GM23248 (cell line): ENCODE results near the gene BASP1. TPM values are rescaled to one million over a fixed set of nuclear protein-coding genes. Genes with fewer than 3 reads are reported as not detected.
"Not testable (repeated sequence)": the region's sequence is repeated elsewhere in the genome, so short reads cannot be mapped to it uniquely, and the experiment has no call there.

ENCODE experiments used
- DNase-seq: peaks from one replicate; pipeline ENCODE4 v3.0.0-alpha.2; 2015
- H2AFZ ChIP-seq: fragments of 200-600 bp; sonication (generic); 2 replicates; pipeline ENCODE4 v1.6.1; 2016; ENCODE audit warnings: antibody characterized with exemption
- H3F3A ChIP-seq: fragments of 200-600 bp; sonication (generic); 2 replicates; pipeline ENCODE4 v1.6.1; 2016; ENCODE audit warnings: mild to moderate bottlenecking, antibody characterized with exemption, mixed run types; ENCODE audit not compliant: insufficient read depth
- H3K27ac ChIP-seq: fragments of 200-600 bp; sonication (generic); 2 replicates; pipeline ENCODE4 v1.5.1; 2016; ENCODE audit warnings: mild to moderate bottlenecking
- H3K27me3 ChIP-seq: fragments of 200-600 bp; sonication (generic); replicated peaks from 2 replicates; pipeline ENCODE4 v1.6.1; 2016; ENCODE audit warnings: mild to moderate bottlenecking; ENCODE audit not compliant: insufficient read depth
- H3K36me3 ChIP-seq: fragments of 200-600 bp; sonication (generic); 2 replicates; pipeline ENCODE4 v1.6.1; 2016; ENCODE audit warnings: low read depth, mild to moderate bottlenecking
- H3K4me1 ChIP-seq: fragments of 200-600 bp; sonication (generic); 2 replicates; pipeline ENCODE4 v1.6.1; 2016; ENCODE audit warnings: mild to moderate bottlenecking; ENCODE audit not compliant: insufficient read depth
- H3K4me2 ChIP-seq: fragments of 200-600 bp; sonication (generic); one replicate; pipeline ENCODE4 v1.6.1; 2016; ENCODE audit warnings: mild to moderate bottlenecking; ENCODE audit not compliant: unreplicated experiment
- H3K4me3 ChIP-seq: fragments of 200-600 bp; sonication (generic); 2 replicates; pipeline ENCODE4 v1.5.1; 2016; ENCODE audit warnings: mild to moderate bottlenecking
- H3K79me2 ChIP-seq: fragments of 200-600 bp; sonication (generic); 2 replicates; pipeline ENCODE4 v1.6.1; 2016; ENCODE audit warnings: mild to moderate bottlenecking; ENCODE audit not compliant: insufficient read depth
- H3K9ac ChIP-seq: fragments of 200-600 bp; sonication (generic); 2 replicates; pipeline ENCODE4 v1.6.1; 2016; ENCODE audit warnings: mild to moderate bottlenecking
- H3K9me2 ChIP-seq: fragments of 200-600 bp; sonication (generic); 2 replicates; pipeline ENCODE4 v1.6.1; 2016; ENCODE audit warnings: mixed run types, mild to moderate bottlenecking, moderate library complexity; ENCODE audit not compliant: insufficient read depth
- H3K9me3 ChIP-seq: fragments of 200-600 bp; sonication (generic); one replicate; pipeline ENCODE4 v1.6.1; 2017; ENCODE audit warnings: low read depth
- H4K20me1 ChIP-seq: fragments of 200-600 bp; sonication (generic); 2 replicates; pipeline ENCODE4 v1.6.0; 2016; ENCODE audit not compliant: insufficient read depth
- EZH2 ChIP-seq: fragments of 200-600 bp; sonication (generic); IDR thresholded peaks from 2 replicates; pipeline ENCODE4 v1.6.1; 2018; ENCODE audit warnings: antibody characterized with exemption, mild to moderate bottlenecking; ENCODE audit not compliant: insufficient read depth, poor library complexity, severe bottlenecking
- EZH2phosphoT487 ChIP-seq: fragments of 200-600 bp; sonication (generic); IDR thresholded peaks from 2 replicates; pipeline ENCODE4 v1.6.1; 2018; ENCODE audit warnings: antibody characterized with exemption, moderate library complexity, mild to moderate bottlenecking, low read depth; ENCODE audit not compliant: insufficient read depth
- WGBS, 2 experiments: methylation state at CpG; one replicate each; pipeline ENCODE4 v1.1.6; 2015 to 2017; ENCODE audit warnings: low lambda C conversion rate in 2 of 2, low coverage in 1 of 2; ENCODE audit errors: missing lambda C conversion rate in 2 of 2; 5-methylcytosine and 5-hydroxymethylcytosine counted together
- in situ Hi-C: fragments of 300-500 bp; cut with MboI; formaldehyde crosslinking; loops from 2 replicates; pipeline ENCODE4 v1.15.0; 2020
- polyA plus RNA-seq: library from polyadenylated mRNA; unstranded; fragments of >200 nt; fragmentation: Nextera tagmentation; extraction: Ambion mirVana; gene quantifications from 2 replicates; pipeline ENCODE4 v1.2.1, GENCODE V29; 2016
- total RNA-seq: library from RNA; depleted of rRNA; stranded (reverse); fragments of >200 nt; shearing (Covaris generic); gene quantifications from 2 replicates; pipeline ENCODE4 v1.2.3, GENCODE V29; 2014

Gene BASP1
- total and polyA plus RNA-seq, 2 experiments from 2014 or later: 58.4 to 121 TPM

DNA sequence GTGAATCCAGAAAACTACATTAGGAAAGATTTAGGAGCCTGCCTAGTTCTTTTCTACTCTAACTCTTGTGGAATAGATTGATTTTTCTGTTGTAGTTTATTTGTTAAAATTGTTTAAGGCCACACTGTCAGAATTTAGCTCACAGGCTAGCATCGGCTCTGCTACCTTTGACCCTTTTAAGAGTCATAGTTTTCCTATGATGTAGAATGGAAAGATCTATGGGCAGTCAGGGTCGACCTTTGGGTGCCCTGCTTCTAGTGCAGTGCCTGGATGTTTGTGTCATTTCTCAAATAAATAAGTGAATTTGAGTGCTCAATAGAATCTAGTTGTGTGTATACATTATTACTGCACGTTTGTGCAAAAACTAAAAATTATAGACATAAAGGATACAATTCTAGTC is 38.7 kb downstream of the BASP1 start:
- no peak for DNase-seq
- TF ChIP-seq EZH2: no peak
- TF ChIP-seq EZH2phosphoT487: no peak
- Histone ChIP-seq H3K36me3 (0 out of 2 replicates have a peak, but pooled peaks cover 2% of the 10 kb centered on the region), H4K20me1 (0 out of 2 replicates have a peak, but pooled peaks cover 3% of the 10 kb centered on the region), H3K9me2 (no peaks in the 10 kb centered on the region), H3K9ac (no peak overlapping the region), H2AFZ (no peak overlapping the region), H3K27me3 (no peaks in the 10 kb centered on the region), H3K4me3 (no peak overlapping the region), H3K9me3 (no peaks in the 10 kb centered on the region), H3K79me2 (peaks cover 100% of the 10 kb centered on the region), H3K4me2 (peak overlapping the region; percentile 12), H3K4me1 (peaks cover 63% of the 10 kb centered on the region), H3F3A (peaks cover 69% of the 10 kb centered on the region), H3K27ac (0 out of 2 replicates have a peak overlapping the region, but pooled peaks have one; percentile 2)
- 73 to 93% methylated on average over 3 of the region's 3 CpGs for WGBS, 2 experiments
- in situ Hi-C loops: no loop called here

- H3K4me2 ChIP-seq: no peak overlapping the region
- H3K27ac ChIP-seq: no peak overlapping the region
- 0 out of 2 replicates have a peak, but pooled peaks cover 3% of the 10 kb centered on the region for H4K20me1 ChIP-seq
- TF ChIP-seq EZH2 (no peak), EZH2phosphoT487 (no peak)
- no peak overlapping the region for H2AFZ ChIP-seq
- H3K9me2 ChIP-seq: no peaks in the 10 kb centered on the region
- H3K36me3 ChIP-seq: 0 out of 2 replicates have a peak, but pooled peaks cover 2% of the 10 kb centered on the region
- H3K4me3 ChIP-seq: no peak overlapping the region
- H3K9me3 ChIP-seq: no peaks in the 10 kb centered on the region
- no peak overlapping the region for H3K9ac ChIP-seq
- in situ Hi-C loops: no loop called here
- peaks cover 57% of the 10 kb centered on the region for H3K4me1 ChIP-seq
- no peak for DNase-seq
- H3K27me3 ChIP-seq: no peaks in the 10 kb centered on the region
- peaks cover 100% of the 10 kb centered on the region for H3K79me2 ChIP-seq
- H3F3A ChIP-seq: peaks cover 69% of the 10 kb centered on the region
Measured at GRCh38 chr5:17256839-17257238, 39.4 kb downstream of the BASP1 start.

DNA sequence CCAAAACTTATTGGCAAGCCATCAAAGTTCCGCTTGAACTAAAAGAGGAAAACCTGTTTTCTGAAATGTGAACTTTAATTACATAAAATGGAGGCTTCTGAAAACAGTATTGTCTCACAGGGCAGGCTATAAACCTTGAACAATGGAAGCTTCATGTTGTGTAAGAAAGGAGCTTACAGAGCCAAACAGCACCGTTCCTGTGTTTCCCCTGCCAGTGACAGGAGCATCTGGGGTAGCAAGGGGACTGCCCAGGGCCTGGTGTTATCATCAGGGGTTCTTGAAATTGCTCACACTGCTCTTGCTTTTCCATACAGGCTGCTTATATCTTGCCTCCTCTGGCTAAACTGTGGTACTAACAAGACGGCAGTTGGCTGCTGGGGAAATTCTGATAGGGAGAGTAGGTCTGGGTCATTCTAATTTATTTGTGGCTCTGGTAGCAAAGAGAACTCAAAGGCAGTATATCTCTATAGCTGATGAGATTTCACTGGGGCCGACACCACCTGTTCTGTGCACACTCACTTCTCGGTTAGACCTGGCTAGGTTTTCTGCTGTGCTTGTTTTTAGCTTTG is 40.4 kb downstream of the BASP1 start:
- in situ Hi-C loops: no loop called here
- DNase-seq: no peak
- WGBS, 2 experiments: 85 to 86% methylated on average over 5 of the region's 5 CpGs
- Histone ChIP-seq H3K9me2 (no peaks in the 10 kb centered on the region), H3K27me3 (no peaks in the 10 kb centered on the region), H3K9me3 (no peaks in the 10 kb centered on the region), H3K4me3 (no peak overlapping the region), H3K36me3 (0 out of 2 replicates have a peak, but pooled peaks cover 2% of the 10 kb centered on the region), H3K9ac (no peak overlapping the region), H3K79me2 (peaks cover 100% of the 10 kb centered on the region), H2AFZ (no peak overlapping the region), H4K20me1 (0 out of 2 replicates have a peak, but pooled peaks cover 3% of the 10 kb centered on the region), H3F3A (peaks cover 72% of the 10 kb centered on the region), H3K27ac (peak overlapping the region; percentile 47), H3K4me2 (peak overlapping the region; percentile 14), H3K4me1 (peaks cover 47% of the 10 kb centered on the region)
- TF ChIP-seq EZH2phosphoT487 (no peak), EZH2 (no peak)

DNA sequence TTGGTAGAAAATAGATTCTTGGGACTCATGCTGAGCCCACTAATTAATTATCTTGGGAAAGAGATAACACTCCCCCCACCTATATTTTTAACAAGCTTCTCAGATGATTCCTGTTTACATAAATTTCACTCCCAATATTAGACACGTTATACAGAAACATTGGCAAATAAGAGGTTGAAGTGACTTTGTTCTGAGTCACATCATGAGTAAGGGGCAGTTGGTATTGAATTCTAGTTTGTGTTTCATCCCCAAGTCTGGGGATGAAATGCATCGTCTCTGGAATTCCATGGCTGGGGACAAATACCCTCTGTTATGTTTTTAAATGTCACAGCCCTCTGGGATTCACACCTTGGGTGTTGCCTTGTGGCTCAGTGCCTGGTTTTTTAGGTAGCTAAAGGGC is 41.0 kb downstream of the BASP1 start:
- Histone ChIP-seq H2AFZ (no peak overlapping the region), H3K27ac (peak overlapping the region; percentile 47), H3K4me3 (no peak overlapping the region), H3K9me3 (no peaks in the 10 kb centered on the region), H3K27me3 (no peaks in the 10 kb centered on the region), H3K4me2 (peak overlapping the region; percentile 14), H3K36me3 (0 out of 2 replicates have a peak, but pooled peaks cover 2% of the 10 kb centered on the region), H3F3A (peaks cover 70% of the 10 kb centered on the region), H3K79me2 (peaks cover 100% of the 10 kb centered on the region), H3K4me1 (peaks cover 45% of the 10 kb centered on the region), H3K9me2 (no peaks in the 10 kb centered on the region), H4K20me1 (0 out of 2 replicates have a peak, but pooled peaks cover 3% of the 10 kb centered on the region), H3K9ac (no peak overlapping the region)
- TF ChIP-seq EZH2: no peak
- no peak for TF ChIP-seq EZH2phosphoT487
- peak; percentile 65 for DNase-seq
- in situ Hi-C loops: no loop called here
- WGBS, 2 experiments: 0 to 2% methylated on average over 2 of the region's 2 CpGs

DNA sequence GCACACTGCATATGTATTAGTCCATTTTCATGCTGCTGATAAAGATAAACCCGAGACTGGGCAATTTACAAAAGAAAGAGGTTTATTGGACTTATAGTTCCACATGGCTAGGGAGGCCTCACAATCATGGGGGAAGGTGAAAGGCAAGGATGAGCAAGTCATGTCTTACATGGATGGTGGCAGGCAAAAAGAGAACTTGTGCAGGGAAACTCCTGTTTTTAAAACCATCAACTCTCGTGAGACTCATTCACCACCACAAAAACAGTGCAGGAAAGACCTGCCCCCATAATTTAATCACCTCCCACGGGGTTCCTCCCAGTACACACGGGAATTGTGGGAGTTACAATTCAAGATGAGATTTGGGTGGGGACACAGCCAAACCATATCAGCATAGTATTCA is 41.6 kb downstream of the BASP1 start:
- in situ Hi-C loops, H3K9me3 ChIP-seq, DNase-seq, H3K4me3 ChIP-seq, H3K36me3 ChIP-seq, H3K27me3 ChIP-seq, H2AFZ ChIP-seq, H3K4me2 ChIP-seq, H3K9ac ChIP-seq, H4K20me1 ChIP-seq, H3K9me2 ChIP-seq: not testable (repeated sequence)
- WGBS, 2 experiments: 94 to 97% methylated on average over 4 of the region's 4 CpGs
- Histone ChIP-seq H3K27ac (peak overlapping the region; percentile 47), H3K4me1 (peaks cover 50% of the 10 kb centered on the region), H3K79me2 (peaks cover 100% of the 10 kb centered on the region), H3F3A (peaks cover 70% of the 10 kb centered on the region)
